Cardiac fibroblast (primary cell): ENCODE results near the gene ALKBH5.

Experiments
- DNase-seq, 2 donors: peaks; one replicate each; pipeline versions ENCODE4 v3.0.0 to v3.0.0-alpha.2; 2010; ENCODE audit warnings: low read depth in 2 of 2
- H3K4me3 ChIP-seq, 2 donors: replicated peaks in 1 of 2; 1 replicate in 1 of 2; 2 replicates in 1 of 2; pipeline ENCODE4 v1.5.1; 2011; ENCODE audit warnings: low read depth in 2 of 2, low read length in 2 of 2, mild to moderate bottlenecking in 2 of 2, moderate library complexity in 1 of 2
- TF ChIP-seq, protein P1 (sequence below): IDR thresholded peaks from one replicate; pipeline ENCODE4 v1.5.1; 2011; ENCODE audit warnings: low read depth, mild to moderate bottlenecking, low read length, inconsistent platforms

Gene ALKBH5

DNA sequence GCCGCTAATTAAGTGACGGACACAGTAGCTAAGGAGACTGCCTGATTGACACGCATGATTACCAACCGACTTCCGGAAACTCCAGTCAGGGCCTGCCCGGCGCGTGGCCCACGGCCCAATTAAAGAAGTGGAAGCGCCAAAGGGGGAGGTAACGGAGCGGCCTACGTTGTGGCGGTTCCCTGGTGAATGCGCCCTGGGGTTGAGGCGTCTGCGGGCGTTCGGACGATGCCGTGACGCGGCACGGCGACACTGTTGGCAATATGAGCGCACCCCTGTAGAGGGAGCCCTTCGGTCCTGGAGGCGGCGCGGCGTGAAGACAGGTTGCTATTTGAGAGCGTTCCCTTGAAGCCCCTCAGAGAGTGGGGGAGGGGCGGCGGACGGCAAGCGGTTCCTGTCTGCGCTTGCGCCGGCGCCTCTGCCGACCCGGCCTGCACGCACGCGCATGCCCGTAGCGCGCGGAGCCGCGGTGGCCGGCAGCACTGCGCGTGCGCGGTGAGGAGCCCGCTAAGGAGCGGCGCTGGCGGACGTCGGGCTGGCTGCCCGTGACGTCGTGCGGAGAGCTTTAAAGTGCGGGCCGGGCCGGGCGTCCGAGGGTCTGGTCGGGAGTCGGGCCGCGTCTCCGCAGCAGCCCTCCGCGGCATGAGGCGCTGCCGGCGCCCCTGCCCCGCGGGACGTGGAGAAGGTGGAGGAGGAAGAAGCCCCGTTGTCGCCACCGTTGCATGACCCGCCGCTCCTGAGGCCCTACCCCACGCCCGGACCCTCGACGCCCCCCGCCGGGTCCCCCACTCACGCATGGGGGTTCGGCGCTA, at the start of gene ALKBH5:
ALKBH5 (plus strand) TSS at position 495 of the 809 bp plus-strand sequence. CDS start 416 bp downstream, outside the sequence.
- TF ChIP-seq, protein P1, sequence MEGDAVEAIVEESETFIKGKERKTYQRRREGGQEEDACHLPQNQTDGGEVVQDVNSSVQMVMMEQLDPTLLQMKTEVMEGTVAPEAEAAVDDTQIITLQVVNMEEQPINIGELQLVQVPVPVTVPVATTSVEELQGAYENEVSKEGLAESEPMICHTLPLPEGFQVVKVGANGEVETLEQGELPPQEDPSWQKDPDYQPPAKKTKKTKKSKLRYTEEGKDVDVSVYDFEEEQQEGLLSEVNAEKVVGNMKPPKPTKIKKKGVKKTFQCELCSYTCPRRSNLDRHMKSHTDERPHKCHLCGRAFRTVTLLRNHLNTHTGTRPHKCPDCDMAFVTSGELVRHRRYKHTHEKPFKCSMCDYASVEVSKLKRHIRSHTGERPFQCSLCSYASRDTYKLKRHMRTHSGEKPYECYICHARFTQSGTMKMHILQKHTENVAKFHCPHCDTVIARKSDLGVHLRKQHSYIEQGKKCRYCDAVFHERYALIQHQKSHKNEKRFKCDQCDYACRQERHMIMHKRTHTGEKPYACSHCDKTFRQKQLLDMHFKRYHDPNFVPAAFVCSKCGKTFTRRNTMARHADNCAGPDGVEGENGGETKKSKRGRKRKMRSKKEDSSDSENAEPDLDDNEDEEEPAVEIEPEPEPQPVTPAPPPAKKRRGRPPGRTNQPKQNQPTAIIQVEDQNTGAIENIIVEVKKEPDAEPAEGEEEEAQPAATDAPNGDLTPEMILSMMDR: peak; percentile 30
- H3K4me3 ChIP-seq: peak within 1 kb of the TSS; percentile 70 to 80
- peak; percentile 100 for DNase-seq

DNA sequence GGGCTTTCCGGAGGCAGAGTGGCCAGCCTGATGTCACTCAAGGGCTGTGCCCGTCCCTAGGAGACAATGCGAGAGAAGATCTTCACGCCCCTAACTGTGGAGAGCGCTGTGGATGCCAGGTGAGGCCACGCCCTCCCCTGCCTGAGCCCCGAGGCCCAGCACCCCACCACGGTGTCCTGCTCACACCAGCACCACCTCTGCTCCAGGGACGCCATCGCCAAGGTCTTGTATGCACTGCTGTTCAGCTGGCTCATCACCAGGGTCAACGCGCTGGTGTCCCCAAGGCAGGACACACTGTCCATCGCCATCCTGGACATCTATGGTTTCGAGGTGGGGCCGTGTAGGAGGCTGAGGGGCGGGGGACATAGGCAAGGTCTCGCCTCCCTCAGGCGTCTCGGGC, 47.3 kb upstream of the ALKBH5 start:
- no peak overlapping the region for H3K4me3 ChIP-seq
- TF ChIP-seq, protein P1: no peak
- no peak for DNase-seq

DNA sequence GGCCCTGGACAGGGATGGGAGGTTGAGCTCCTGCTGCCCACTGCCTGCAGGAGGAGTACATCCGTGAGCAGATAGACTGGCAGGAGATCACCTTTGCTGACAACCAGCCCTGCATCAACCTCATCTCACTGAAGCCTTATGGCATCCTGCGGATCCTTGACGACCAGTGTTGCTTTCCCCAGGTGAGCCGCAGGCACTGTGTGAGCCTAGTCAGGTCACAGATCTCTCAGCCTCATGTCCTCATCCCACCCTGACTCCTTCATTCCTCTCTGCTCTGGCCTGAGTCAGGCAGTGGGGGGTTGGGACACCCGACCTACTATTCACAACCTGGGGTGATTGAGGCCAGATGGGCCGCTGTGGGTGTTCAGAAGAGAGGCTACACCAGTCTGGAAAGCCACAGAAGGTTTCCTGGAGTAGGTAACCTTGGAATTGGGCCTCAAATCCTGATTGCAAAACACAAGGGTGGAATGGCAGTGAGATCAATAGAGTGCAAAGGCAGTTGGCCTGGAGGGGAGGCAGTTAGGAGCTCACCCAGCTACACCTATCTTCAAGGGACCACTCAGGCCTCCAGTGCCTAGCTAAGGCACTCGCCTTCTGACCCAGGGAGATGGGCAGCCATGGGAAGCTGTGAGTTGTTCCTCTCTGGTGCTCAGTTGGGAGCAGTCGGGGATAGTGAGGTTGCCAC, 45.4 kb upstream of the ALKBH5 start:
- no peak overlapping the region for H3K4me3 ChIP-seq
- no peak for DNase-seq
- TF ChIP-seq, protein P1: no peak

DNA sequence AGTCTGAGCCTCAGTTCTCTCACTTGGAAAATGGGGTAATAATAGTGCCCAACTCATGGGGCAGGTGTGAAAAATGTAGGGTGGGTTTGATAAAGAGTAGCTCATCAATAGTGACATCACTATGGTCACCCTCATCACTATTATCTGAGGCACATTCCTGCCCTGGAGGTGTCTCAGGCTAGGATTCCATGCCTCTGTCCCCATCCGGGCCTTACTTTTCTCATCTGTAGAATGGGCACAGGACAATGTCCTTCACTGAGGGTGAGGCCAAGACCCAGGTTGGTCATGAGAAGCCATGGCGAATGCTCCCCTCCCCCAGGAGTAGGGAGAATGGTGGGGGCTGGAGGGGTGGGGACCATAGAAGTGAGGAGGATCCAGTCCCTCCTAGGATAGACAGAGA, 44.5 kb upstream of the ALKBH5 start:
- TF ChIP-seq, protein P1: no peak
- H3K4me3 ChIP-seq: no peak overlapping the region
- no peak for DNase-seq

DNA sequence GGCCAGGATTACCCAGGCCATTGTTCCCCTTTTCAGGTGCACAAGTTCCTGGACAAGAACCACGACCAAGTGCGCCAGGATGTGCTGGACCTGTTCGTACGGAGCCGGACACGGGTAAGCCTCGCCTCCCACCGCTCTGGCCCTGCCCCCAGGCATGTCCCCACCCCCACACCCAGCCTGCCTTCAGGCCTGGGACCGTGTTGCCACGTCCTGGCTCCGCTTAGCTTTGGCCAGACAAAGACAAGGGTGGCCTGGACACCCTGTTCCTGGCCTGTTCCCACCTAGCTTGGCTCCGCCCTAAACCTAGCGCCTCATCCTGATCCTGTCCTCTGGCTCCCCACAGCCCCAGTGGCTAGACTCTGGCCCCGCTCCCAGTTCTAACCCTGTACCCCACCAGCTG, 44.1 kb upstream of the ALKBH5 start:
- TF ChIP-seq, protein P1: no peak
- H3K4me3 ChIP-seq: no peak overlapping the region
- DNase-seq: no peak

DNA sequence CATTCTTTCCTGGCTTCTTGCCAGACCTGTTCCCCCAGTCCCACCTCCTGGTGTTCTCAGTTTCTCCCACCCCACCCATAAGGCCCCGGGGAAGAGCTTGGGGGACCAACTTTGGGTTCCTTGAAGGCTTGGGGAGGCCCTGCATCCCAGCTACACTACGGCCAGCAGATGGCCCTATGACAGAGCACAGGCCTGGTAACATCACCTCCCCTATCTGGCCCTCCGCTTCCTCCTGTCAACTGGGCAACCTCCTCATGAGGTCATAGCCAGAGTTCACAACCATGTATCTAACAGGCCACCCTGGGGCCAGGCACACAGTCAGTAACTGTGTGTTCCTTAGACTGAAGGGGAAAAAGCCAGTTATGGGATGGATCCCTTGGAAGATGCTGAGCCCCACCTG, 43.7 kb upstream of the ALKBH5 start:
- DNase-seq: peak; percentile 32 to 33
- H3K4me3 ChIP-seq: no peak overlapping the region

More for the DNA sequence above, 43.7 kb upstream of the ALKBH5 start:
- TF ChIP-seq, protein P1: peak; percentile 41
